GM21390 (cell line): ENCODE results near the gene GMDS.
A peak's percentile ranks its signal among the peaks of the same experiment; 100 is the strongest.

Source experiments
- ATAC-seq: cut with Tn5 transposase; IDR thresholded peaks from one replicate; pipeline ENCODE4 v1.9.1; 2021; ENCODE audit not compliant: unreplicated experiment

The GMDS gene

DNA sequence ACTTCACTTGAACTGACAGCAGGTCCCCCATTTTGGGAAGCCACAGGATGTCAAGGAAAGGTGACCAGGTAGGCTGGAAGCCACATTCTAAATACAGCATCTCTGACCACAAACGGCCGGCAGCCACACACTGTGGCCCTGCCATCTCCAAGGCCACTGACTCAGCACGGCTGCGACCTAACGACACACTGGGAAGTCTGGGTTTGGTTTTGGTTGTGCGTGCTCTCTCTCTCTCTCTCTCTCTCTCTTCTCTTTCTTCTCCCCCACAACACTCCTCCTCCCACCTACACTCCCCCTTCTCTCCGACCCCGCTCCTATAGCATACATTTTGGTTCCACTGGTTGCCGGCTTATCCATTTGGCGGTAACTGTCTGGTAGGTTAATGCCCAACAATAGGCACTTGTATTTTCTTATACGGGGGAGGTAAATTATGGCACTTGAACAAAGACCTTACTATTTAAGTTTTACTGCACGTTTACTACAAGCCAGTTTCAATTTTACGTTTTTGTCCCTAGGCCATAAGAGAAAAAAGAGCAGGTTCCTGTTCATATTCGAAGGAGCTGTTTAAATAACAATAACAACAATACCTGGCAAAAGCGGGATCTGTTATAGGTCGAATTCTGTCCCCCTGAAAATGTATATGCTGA, 103.6 kb downstream of the GMDS start:
- ATAC-seq = no peak

DNA sequence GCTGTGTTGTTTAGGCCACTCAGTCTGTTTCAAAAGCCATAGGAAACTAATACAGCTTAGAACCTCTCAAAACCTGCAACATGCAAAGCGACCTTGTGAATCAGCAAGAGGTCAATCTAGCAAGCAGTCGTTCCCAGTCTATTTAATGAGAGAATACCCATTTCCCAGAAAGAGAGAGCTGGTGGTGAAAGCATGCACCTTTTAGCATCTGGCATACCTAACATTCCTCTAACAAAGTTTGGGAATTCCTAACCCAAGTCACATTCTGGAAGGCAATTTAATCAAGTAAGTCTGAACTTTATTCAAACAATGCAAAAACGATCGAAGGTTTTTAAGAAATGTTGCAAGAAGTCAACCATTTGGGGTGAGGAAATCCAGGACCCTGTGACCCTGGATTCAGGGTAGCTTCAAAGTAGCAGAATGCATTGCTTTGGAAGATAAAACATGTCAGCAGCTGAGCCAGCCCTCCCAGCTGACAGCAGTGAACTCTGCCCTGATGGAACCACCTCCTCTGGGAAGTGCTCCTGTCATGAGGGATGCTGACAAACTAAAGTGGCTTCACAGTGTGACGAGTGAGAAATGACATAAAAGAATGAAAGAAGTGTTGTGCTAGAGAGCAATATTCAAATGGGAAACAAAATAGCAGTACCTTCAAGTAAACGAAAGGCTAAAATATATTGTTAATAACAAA, 104.8 kb downstream of the GMDS start:
- no peak for ATAC-seq

DNA sequence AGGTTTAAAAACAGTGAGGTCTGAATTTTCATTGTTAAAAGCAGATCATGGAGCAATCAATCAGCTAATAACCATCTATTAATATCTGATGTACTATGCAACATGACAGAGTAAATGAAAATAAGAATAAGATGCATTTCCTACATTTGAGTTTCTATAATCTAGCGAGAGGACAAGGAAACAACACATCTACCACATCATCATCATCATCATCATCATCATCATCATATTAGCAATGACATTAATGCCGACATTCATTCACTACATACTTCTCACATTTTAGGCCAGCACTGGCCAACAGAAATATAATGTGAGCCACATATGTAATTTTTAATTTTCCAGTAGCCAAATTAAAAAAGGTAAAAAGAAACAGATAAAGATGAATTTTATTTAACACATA, 110.0 kb downstream of the GMDS start:
- ATAC-seq = no peak

DNA sequence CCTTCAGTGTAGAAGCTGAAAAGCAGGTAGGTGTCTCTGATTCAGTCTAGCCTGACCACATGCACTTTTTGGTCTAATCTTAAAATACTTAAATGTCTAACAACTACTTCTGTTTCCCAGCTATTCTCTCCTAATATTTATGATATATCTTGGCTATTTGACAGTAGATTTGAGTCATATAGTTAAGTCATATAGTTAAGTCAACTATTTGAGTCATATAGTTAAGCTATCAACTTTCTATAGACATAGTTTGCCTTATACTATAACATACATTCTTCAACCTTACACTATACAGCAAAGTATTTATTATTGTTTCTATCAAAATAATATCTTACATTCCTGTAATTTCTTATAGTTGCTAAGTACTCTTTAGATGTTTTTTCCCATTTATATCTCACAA, 110.9 kb downstream of the GMDS start:
- no peak for ATAC-seq

DNA sequence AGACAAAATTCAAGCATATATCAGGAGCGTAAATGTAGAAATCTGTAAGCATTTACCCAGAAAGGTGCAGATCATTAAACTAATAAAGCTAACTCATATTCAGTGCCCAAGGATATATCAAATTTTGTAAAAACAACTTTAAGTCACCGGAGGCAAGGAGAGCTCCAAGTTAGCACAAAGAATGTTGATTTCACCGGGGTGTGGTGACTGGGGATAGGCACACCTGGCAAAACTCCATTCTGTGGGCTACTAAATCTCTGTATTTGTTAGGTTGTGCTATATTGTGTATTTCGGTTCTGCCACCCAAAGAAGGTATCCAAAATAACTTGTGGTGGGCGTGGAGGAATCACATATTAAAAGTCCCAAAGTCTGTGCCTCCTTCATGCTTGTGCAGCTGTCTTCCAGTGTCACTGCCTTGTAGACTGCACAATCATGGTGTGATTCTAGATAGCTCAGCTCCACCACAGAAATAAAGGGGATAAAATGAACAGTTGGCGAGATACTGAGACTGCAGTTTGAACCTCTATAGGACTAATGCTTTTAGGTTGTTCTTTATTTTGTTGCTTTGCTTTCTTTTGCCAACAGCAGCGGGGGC, 111.6 kb downstream of the GMDS start:
- no peak for ATAC-seq

DNA sequence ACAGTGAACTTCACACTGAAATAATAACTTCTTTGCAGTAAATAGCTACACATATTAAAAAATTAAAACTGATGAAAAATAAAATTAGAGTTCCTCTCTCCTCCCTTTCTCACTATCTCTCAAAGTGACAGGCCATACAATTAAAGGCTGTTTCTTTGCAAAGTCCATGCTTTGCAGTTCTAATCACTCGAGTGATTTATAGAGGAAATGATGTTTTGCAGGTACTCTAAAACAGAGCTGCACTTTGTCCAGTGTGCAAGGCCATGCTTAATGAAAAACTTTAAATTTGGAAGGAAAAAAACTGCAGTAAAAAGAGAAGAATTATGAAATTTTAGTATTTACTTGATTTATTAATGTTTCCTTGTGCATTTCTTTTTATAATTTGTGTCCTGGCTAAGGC, 112.5 kb downstream of the GMDS start:
- no peak for ATAC-seq

DNA sequence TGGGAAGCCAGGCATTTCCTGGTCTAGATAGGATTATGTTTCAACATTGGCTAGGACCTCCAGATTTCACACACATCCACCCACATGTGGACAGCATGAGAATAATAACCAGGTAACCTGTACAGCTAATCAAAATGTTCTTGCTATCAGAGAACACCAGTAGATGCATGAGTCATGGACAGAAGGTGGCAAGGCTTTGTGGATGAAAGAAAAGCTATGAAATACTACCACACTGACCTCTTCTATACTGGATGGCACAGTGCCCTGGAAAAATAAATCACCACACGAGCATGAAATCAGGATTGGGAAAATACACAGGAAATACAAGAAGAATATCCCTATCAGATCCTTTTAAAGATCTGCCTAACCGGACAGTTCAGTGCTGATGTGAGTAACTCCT, 113.0 kb downstream of the GMDS start:
- no peak for ATAC-seq

DNA sequence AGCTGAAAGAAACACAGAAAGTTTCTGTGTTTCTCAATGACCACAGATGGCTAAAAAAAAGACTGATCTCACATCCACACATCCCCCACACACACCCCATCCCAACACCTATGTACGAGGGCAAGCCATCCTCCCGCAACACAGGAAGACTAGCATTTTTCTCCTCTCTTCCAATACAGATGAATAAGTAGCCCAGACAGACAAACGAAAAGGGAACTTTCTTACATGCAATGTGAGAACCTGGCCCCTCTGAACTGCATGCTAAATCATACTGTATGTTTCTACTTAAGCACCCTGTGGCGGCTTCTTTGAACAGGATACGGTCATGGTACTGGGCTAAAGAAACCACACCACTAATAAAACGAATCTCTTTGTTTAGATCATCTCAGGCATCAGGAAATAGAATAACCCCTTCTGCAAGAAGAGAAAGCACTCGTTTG, 116.2 kb downstream of the GMDS start:
- peak; percentile 54 for ATAC-seq

DNA sequence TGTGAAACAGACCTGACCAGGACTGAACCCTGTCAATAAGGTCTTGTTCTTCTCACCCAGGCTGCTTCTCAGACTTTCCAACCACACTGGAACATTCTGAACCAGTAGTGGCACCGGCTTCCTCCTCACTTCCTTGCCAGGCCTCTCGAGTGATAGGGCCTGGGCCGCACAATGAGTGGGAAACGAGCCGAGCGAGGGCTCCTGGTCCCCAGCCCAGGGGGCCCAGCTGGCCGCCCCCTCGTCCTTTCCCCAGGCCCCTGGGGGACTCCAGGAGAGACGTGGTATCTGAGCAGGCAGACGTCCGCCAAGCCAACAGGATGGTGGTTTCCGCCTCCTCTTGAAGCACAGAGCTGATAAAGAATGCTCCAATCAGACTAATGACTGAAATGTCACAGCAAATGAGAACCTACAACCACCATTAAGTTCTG, 117.9 kb downstream of the GMDS start:
- ATAC-seq = no peak

DNA sequence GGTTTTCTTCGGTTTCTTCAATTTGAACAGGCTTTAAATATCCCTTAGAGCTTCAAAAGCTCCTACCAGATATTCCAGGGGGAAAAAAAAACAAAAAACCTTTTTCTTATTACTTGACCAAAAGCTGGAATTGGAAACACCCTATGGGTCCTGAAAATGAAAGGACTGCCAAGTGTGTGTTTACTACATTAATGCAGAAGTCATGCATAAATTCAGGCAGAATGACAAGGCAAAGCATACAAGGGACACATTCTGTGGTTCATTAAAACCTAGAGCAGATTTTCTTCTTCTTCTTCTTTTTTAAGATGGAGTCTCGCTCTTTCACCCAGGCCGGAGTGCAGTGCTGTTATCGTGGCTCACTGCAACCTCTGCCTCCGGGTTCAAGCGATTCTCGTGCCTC, 119.1 kb downstream of the GMDS start:
- no peak for ATAC-seq

DNA sequence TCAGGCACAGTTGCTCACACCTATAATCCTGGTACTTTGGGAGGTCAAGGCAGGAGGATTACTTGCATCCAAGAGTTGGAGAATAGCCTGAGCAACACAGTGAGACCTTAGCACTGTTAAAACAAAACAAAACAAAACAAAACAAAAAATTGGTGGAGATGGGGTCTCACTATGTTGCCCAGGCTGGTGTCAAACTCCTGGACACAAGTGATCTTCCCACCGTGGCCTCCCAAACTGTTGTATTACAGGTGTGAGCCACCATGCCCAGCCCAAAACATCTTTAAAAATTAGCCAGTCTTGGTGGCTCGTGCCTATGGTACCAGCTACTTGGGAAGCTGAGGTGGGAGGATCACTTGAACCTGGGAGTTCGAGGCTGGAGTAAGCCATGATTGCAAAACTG, 120.2 kb downstream of the GMDS start:
- no peak for ATAC-seq

DNA sequence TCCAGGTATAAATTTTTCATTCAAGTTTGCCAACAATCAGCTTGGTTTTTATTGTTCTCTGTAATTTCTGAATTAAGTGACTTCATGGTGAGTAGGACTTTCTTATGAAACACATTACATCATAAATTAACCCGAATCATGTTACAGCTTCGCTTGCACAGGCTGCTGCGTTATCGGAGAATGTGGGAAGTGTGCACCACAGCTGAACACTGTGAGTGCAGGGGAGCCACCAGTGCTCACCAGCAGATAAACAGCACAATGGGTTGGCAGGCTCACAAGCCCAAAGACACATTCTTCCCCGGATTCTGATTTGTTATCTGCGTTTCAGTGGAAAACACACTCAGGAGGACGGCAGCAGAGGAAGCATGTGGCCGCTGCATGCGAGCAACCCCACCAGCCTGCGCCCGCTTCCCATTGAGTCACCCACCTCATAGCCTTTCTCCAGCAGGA, 121.1 kb downstream of the GMDS start:
- ATAC-seq = no peak

DNA sequence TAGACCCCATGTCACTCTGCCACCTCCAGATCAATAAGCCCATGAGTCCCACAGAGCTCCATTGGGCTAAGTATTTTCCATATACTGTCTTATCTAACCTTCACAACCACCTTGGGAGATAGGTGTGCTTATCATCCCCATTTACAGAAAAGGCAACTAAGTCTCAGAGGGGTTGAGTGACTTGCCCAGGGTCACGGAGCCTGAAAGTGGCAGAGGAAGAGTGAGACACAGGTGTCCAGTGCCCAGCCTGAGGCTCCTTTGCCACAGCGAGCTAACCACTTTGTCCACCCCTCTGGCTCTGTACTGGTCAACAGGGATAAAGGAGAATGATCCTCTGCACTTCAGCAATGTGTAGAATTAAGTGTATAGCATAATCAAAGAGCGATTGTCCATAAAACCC, 124.5 kb downstream of the GMDS start:
- ATAC-seq = no peak

DNA sequence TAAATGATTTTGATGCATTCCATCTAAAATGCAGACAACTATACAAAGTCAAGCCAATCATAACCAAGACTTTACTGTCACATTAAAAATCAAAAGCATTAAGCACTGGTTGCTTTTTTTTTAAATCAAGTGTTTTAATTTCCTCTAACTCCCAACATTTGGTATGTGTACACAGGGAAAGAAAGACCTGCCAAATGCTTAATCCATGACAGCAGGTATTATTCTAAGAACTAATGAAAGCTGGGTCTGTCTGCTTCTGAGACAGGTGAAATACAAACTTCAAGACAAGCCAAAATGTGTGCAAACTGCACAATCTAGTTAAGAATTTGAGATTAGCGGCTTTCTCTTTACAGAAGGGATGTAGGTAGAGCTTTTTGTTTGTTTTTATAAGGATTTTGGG, 126.1 kb downstream of the GMDS start:
- no peak for ATAC-seq

DNA sequence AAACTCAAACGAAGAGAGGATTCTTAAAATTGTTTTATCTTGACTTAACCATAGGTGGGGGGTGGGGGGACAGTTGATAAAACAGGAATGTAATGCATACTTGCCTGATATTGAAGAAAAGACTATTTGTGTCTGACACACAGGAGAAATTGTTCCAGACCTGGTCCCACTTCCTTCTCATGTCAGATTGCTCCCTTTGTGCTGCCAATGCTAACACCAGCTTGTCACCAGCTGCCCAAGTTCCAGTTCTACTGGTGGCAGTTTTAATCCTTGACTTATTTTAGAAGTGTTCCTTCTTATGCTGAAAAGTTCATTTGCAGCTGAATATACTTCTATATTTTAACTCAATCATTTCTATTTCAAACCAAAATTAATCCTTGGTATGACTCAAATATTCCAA, 127.3 kb downstream of the GMDS start:
- no peak for ATAC-seq

DNA sequence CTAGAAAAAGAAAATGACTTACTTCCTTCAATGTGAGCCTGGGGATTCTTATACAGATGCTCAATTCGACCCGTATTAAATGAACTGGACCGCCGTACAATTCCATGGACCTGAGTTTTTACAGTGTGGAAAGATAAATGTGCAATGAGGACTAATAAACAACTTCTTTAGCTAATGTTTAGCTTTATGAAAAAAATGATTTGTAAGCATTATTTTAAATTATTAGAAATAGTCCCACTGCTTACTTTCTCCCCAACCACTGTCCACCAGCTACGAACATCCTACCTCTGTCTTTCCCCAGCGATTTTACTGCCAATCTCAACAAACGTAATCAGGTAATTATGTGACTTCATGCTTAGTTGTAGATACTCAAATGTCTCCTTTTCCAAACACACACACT, 128.0 kb downstream of the GMDS start:
- no peak for ATAC-seq

DNA sequence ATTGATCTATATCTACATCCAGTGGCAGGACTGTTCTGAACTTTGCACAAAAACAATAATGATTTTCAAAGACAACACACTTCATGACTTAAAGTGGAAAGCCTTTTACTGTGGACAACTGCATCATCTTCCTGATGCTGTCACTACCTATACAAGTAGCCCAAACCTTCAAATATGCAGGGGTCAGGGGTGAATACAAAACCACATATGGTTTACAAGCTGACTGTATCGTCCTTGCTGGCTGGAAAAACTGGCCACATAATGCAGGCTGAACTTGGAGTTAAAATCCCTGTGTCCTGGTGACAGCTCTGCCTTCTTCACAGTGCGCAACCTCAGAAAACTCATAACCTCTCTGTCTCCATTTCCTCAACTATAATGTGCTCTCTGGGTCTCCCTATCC, 128.9 kb downstream of the GMDS start:
- no peak for ATAC-seq

DNA sequence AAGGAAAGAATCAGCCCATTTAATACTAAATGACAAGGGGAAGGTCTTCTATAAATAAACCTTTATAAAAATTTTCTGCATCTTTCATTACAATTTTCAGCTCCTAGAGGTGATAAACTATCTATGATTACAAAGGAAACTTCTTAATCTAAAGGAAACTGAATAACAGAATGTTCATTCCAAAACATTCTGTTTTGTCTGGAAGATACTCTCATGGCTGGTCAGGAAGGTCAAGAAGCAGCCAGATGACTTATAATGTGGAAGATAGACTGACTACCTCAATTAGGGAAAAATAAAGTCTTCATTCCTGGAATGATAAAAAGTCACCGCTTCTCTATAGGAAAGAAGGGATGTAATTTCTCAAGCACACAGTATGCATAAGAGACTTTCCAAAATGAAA, 131.3 kb downstream of the GMDS start:
- no peak for ATAC-seq

DNA sequence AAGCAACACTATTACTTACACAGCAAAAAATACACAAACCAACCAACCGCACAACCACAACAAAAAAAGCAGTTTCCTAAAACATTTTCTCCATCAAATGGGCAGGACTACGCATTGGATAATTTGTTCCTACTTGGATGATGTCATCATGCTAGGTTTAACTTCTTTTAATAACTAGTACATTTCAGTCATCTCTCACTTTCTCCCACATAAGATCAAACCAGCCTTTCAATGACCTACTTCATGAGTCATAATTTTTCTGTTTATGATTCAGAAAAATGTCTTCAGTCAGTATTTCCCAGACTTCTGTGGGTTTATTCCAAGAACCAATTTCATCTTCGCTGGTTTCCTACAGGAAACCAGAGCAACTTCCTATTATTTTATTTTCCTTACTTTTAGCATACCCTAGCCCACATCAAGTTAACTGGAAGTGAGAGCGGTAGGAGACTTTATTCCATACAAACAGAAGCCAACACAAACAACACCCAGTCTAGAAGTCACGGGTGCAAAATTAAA, 134.2 kb downstream of the GMDS start:
- peak; percentile 56 for ATAC-seq

DNA sequence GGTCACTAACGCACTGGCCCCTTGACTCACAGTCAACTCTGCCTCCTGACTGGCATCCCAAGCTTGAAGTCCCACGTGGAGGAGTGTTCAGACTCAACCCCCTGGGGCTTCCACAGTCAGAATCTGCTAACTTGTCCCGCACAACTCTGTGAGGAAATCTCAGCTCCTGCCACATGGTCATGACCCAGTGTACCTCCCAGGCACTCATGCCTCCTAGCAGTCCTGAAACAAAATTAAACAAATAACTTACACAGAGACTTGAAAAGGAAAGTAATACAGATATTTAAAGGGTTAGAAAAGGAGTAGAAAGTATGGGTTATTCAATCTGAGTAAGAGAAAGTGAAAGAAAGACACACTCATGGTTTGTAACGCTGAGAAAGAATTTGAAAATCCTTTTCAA, 134.9 kb downstream of the GMDS start:
- ATAC-seq = peak; percentile 77

DNA sequence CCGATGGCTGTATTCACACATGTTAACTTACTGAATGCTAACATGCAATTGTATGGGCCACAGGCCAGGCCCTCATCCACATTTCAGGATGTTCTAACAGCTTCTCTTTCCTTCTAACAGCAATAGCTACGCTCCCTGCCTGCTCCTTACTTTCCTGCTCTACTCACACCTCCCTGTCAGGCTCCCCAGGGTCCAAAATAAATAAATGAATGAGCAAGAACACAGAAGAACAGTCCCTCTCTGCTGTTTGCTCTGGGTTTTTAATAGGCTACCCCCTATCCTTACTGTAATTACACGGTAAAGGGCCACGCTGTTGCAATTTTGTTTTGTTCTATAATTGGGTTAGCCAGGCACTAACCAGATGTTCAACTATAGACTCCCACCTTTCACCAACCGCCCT, 135.6 kb downstream of the GMDS start:
- no peak for ATAC-seq

DNA sequence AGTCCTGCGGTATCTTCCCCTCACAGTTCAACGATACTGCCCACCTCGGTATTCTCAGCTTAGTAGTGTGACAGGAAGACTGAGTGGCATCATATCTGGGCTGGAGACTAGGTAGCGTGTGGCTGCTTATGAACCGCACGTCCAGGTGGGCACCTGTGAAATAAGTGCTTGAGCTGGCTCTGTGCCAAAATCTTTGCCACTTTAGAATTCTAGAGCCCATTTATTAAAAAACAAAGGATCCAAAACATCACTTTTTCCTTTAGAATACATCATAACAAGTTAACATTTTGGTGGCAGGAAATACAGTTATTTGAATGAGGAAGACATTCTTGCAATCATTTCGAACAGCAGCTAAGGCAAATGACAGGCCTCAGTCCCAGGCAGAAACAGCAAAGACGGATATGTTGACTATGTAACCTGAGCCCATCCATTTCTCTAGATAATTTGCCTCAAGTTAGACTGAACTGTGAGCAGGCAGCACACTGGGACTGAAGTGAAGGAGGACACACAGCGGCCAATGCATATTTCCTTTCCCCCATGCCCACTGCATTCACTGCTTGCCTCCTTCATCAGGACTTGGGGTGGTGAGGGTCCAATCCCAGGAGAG, 136.6 kb downstream of the GMDS start:
- ATAC-seq = no peak
